HepG2 (cell line): ENCODE results near the gene AURKA. TPM values are rescaled to one million over a fixed set of nuclear protein-coding genes. Genes with fewer than 3 reads are reported as not detected.

ENCODE experiments used
- ADNP ChIP-seq: sonication (generic); formaldehyde crosslinking; IDR thresholded peaks from 2 replicates; pipeline ENCODE4 v1.4.0; 2020; ENCODE audit warnings: missing genetic modification reagents
- HMG20A ChIP-seq: IDR thresholded peaks from 2 replicates; pipeline ENCODE4 v1.6.1; 2016; ENCODE audit warnings: borderline replicate concordance
- HOXA7 ChIP-seq: sonication (generic); formaldehyde crosslinking; IDR thresholded peaks from 2 replicates; pipeline ENCODE4 v1.8.1; 2022; ENCODE audit warnings: mild to moderate bottlenecking, missing genetic modification reagents, moderate library complexity
- MAFK ChIP-seq, 2 experiments: IDR thresholded peaks in 1 of 2; conservative IDR thresholded peaks in 1 of 2; 2 replicates each; pipeline ENCODE4 v1.6.1; 2011; ENCODE audit warnings: improper control_type of control experiment in 2 of 2, low read length in 2 of 2
- NFAT5 ChIP-seq: sonication (generic); formaldehyde crosslinking; IDR thresholded peaks from 2 replicates; pipeline ENCODE4 v1.4.0; 2020; ENCODE audit warnings: missing genetic modification reagents
- NFIC ChIP-seq: IDR thresholded peaks from 2 replicates; pipeline ENCODE4 v1.6.1; 2012; ENCODE audit warnings: mild to moderate bottlenecking, low read length, inconsistent platforms
- PAWR ChIP-seq: sonication (generic); formaldehyde crosslinking; IDR thresholded peaks from 2 replicates; pipeline ENCODE4 v1.4.0; 2020; ENCODE audit warnings: missing genetic modification reagents, mild to moderate bottlenecking, borderline replicate concordance
- PHF5A ChIP-seq: IDR thresholded peaks from one replicate; pipeline ENCODE4 v1.6.1; 2018; ENCODE audit warnings: low read depth, missing genetic modification reagents; ENCODE audit not compliant: unreplicated experiment
- POGK ChIP-seq: sonication (generic); formaldehyde crosslinking; conservative IDR thresholded peaks from 2 replicates; pipeline ENCODE4 v1.8.0; 2022; ENCODE audit warnings: mild to moderate bottlenecking, moderate library complexity, missing genetic modification reagents
- RBAK ChIP-seq: sonication (generic); formaldehyde crosslinking; IDR thresholded peaks from 2 replicates; pipeline ENCODE4 v1.5.1; 2020; ENCODE audit warnings: mild to moderate bottlenecking, missing genetic modification reagents
- RXRB ChIP-seq: IDR thresholded peaks from 2 replicates; pipeline ENCODE4 v1.6.1; 2016; ENCODE audit warnings: borderline replicate concordance, missing genetic modification reagents, missing compliant biosample characterization
- SALL1 ChIP-seq: sonication (generic); formaldehyde crosslinking; IDR thresholded peaks from 2 replicates; pipeline ENCODE4 v1.8.0; 2022; ENCODE audit warnings: mild to moderate bottlenecking, missing genetic modification reagents
- ZFAT ChIP-seq: sonication (generic); formaldehyde crosslinking; conservative IDR thresholded peaks from 2 replicates; pipeline ENCODE4 v1.8.1; 2023; ENCODE audit warnings: missing genetic modification reagents, inconsistent platforms
- ZKSCAN5 ChIP-seq: sonication (generic); formaldehyde crosslinking; IDR thresholded peaks from 2 replicates; pipeline ENCODE4 v1.5.1; 2020; ENCODE audit warnings: mild to moderate bottlenecking, missing genetic modification reagents
- ZNF121 ChIP-seq: sonication (generic); formaldehyde crosslinking; IDR thresholded peaks from 2 replicates; pipeline ENCODE4 v1.5.0; 2020; ENCODE audit warnings: mild to moderate bottlenecking, missing genetic modification reagents
- ZNF44 ChIP-seq: sonication (generic); formaldehyde crosslinking; IDR thresholded peaks from 2 replicates; pipeline ENCODE4 v1.5.1; 2020; ENCODE audit warnings: mild to moderate bottlenecking, missing genetic modification reagents
- ZNF564 ChIP-seq: sonication (generic); formaldehyde crosslinking; IDR thresholded peaks from 2 replicates; pipeline ENCODE4 v1.8.1; 2023; ENCODE audit warnings: mild to moderate bottlenecking, missing genetic modification reagents
- ZNF598 ChIP-seq: sonication (generic); formaldehyde crosslinking; IDR thresholded peaks from 2 replicates; pipeline ENCODE4 v1.5.1; 2020; ENCODE audit warnings: mild to moderate bottlenecking, missing genetic modification reagents, borderline replicate concordance
- ZNF652 ChIP-seq: IDR thresholded peaks from 2 replicates; pipeline ENCODE4 v1.6.1; 2016; ENCODE audit warnings: low read depth, borderline replicate concordance
- ZNF670 ChIP-seq: sonication (generic); formaldehyde crosslinking; IDR thresholded peaks from 2 replicates; pipeline ENCODE4 v1.8.0; 2022; ENCODE audit warnings: mild to moderate bottlenecking, missing genetic modification reagents, borderline replicate concordance
- ZNF724P ChIP-seq: sonication (generic); formaldehyde crosslinking; IDR thresholded peaks from 2 replicates; pipeline ENCODE4 v1.8.0; 2022; ENCODE audit warnings: missing genetic modification reagents, borderline replicate concordance
- ZNF788 ChIP-seq: sonication (generic); formaldehyde crosslinking; IDR thresholded peaks from 2 replicates; pipeline ENCODE4 v1.5.0; 2020; ENCODE audit warnings: mild to moderate bottlenecking, missing genetic modification reagents, borderline replicate concordance
- polyA plus RNA-seq, 8 experiments: library from polyadenylated mRNA; depleted of rRNA in 3 of 8; stranded (reverse) in 7 of 8; unstranded in 1 of 8; fragments of >200 nt; fragmentation: Illumina TruSeq in 4 of 8; extraction: Trizol in 4 of 8; gene quantifications; 2 replicates each; pipeline versions ENCODE4 v1.2.1 to v1.2.3, GENCODE V29; 2011 to 2016; ENCODE audit warnings: low read depth in 4 of 8, missing spikeins in 1 of 8, mixed read lengths in 1 of 8; ENCODE audit not compliant: insufficient read depth in 1 of 8
- total RNA-seq, 5 experiments: library from RNA; depleted of rRNA; stranded (reverse); fragments of >200 nt; fragmentation: Illumina TruSeq; extraction: Trizol; gene quantifications; 2 replicates each; pipeline ENCODE4 v1.2.3, GENCODE V29; 2016; ENCODE audit warnings: low read depth in 1 of 5
- TF ChIP-seq, protein P1 (sequence below): sonication (generic); formaldehyde crosslinking; IDR thresholded peaks from 2 replicates; pipeline ENCODE4 v1.8.0; 2023; ENCODE audit warnings: mild to moderate bottlenecking, missing genetic modification reagents
- TF ChIP-seq, protein P2 (sequence below): sonication (generic); formaldehyde crosslinking; IDR thresholded peaks from 2 replicates; pipeline ENCODE4 v1.9.0; 2021; ENCODE audit warnings: missing genetic modification reagents, mild to moderate bottlenecking, borderline replicate concordance

The AURKA gene
- total and polyA plus RNA-seq, 2 of the 13 experiments (the other 11 are each of a cell fraction or from before 2014, with no cell fraction given): 96.4 to 224 TPM

DNA sequence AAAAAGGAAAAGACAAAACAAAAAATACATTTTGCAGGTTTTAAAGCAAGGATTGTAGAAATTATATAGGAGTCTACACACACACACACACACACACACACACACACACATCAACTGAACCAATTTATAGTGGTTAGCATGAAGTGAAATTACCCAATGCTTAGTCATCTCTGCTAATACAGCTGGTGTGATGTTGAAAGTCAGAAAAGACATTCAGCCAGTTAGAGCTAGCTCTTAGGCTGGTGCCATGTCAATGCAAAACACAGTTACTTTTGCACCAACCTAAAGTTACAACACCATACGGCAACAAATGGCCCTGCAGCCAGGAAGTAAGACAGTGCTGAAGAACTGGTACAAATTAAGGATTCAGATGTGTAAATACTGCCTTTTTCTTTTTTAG, 18.1 kb downstream of the AURKA start (continued):
- TF ChIP-seq, protein P1, sequence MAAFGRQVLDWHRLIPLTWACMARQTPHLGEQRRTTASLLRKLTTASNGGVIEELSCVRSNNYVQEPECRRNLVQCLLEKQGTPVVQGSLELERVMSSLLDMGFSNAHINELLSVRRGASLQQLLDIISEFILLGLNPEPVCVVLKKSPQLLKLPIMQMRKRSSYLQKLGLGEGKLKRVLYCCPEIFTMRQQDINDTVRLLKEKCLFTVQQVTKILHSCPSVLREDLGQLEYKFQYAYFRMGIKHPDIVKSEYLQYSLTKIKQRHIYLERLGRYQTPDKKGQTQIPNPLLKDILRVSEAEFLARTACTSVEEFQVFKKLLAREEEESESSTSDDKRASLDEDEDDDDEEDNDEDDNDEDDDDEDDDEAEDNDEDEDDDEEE: no peak
- TF ChIP-seq ZNF44 (CRISPR knock-in tag): no peak
- TF ChIP-seq, protein P2, sequence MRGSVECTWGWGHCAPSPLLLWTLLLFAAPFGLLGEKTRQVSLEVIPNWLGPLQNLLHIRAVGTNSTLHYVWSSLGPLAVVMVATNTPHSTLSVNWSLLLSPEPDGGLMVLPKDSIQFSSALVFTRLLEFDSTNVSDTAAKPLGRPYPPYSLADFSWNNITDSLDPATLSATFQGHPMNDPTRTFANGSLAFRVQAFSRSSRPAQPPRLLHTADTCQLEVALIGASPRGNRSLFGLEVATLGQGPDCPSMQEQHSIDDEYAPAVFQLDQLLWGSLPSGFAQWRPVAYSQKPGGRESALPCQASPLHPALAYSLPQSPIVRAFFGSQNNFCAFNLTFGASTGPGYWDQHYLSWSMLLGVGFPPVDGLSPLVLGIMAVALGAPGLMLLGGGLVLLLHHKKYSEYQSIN (CRISPR knock-in tag): no peak
- no peak for TF ChIP-seq HMG20A (CRISPR knock-in tag)
- TF ChIP-seq ZKSCAN5 (CRISPR knock-in tag): no peak
- no peak for TF ChIP-seq ZNF670 (CRISPR knock-in tag)
- TF ChIP-seq SALL1 (CRISPR knock-in tag): no peak
- TF ChIP-seq ZNF652 (CRISPR knock-in tag): no peak
- no peak for TF ChIP-seq ZNF724P (CRISPR knock-in tag)
- no peak for TF ChIP-seq RBAK (CRISPR knock-in tag)
- no peak for TF ChIP-seq ZNF564
- TF ChIP-seq ZNF121 (CRISPR knock-in tag): no peak
- TF ChIP-seq ADNP: no peak
- TF ChIP-seq PAWR: no peak
- TF ChIP-seq ZFAT: no peak
- no peak for TF ChIP-seq HOXA7 (CRISPR knock-in tag)
- no peak for TF ChIP-seq POGK (CRISPR knock-in tag)
- no peak for TF ChIP-seq PHF5A
- no peak for TF ChIP-seq NFIC
- TF ChIP-seq RXRB (CRISPR knock-in tag): no peak
- TF ChIP-seq ZNF788 (CRISPR knock-in tag): no peak
- peak in 1 of 2 experiments; percentile 62; a peak in 1 of 4 replicates for TF ChIP-seq MAFK (conservative IDR thresholded peaks at IDR 0.05 in 1 of 2, IDR thresholded peaks at IDR 0.05 in 1 of 2; ENCODE audit: low read length in 2 of 2)
- TF ChIP-seq NFAT5 (CRISPR knock-in tag): no peak
- no peak for TF ChIP-seq ZNF598 (CRISPR knock-in tag)
